HG02981 (cell line): ENCODE data around the gene CD22.

Experiments
- ATAC-seq: cut with Tn5 transposase; IDR thresholded peaks from one replicate; pipeline ENCODE4 v1.9.1; 2021; ENCODE audit warnings: mild to moderate bottlenecking, moderate library complexity; ENCODE audit not compliant: unreplicated experiment

CD22 gene

DNA sequence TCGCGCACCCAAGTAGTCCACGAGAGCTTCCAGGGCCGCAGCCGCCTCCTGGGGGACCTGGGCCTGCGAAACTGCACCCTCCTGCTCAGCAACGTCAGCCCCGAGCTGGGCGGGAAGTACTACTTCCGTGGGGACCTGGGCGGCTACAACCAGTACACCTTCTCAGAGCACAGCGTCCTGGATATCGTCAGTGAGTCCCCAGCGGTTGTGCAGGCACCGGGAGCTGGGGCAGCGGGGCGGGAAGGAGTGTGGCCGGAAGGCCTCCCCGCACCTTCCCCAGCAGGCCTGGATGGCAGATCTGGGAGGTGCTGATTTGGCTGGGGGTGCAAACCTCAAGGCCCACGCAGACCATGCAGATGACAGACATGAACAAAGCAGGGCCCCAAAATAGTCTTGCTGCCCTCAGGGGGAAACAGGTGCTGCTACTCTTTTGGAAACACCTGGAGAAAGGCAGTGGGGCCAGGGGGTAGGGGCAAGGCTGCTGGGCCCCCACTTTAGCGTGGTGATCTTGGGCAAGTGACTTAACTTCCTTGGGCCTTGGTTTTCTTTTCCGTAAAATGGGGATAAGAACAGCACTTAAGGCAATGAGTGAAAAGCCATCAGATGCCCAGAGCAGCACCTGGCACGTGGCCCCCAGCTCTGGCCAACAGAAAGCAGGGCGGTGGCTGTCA is 33.1 kb upstream of the CD22 start:
- no peak for ATAC-seq

DNA sequence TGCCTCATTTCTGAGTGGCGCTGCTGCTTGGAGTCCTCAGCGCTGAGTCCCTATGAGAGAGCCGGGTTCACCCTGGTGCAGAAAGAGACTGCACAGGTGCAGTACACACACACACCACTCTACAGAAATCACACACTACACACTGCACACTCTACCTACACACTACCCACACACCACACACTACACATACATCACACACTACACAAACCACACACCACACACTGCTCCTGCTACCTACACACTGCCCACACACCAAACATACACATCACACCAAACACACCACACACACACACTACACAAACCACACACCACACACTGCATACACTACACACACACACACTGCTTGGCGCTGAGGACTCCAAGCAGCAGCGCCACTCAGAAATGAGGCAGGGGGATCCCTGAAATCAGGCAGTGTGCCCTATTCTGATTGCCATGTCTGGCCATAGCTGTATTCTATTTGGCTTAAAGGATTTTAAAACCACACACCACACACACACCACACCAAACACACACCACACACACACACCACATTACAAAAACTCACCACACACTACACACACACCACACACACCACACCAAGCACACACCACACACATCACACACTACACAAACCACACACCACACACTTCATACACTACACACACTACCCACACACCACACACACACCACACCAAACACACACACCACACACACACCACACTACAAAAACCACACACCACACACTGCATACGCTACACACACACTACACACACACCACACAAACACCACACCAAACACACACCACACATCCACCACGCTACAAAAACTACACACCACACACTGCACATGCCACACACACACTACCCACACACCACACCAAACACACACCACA is 32.1 kb upstream of the CD22 start:
- ATAC-seq = no peak

DNA sequence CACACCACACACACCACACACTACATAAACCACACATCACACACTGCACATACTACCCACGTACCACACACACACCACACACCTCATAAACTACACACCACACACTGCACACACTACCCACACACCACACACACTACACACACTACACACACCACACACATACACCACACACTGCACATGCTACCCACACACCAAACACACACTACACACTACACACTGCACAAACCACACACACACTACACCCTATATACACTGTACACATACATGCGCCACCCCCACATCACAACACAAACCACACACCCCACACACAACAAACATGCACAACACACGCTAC is 31.5 kb upstream of the CD22 start:
- no peak for ATAC-seq

DNA sequence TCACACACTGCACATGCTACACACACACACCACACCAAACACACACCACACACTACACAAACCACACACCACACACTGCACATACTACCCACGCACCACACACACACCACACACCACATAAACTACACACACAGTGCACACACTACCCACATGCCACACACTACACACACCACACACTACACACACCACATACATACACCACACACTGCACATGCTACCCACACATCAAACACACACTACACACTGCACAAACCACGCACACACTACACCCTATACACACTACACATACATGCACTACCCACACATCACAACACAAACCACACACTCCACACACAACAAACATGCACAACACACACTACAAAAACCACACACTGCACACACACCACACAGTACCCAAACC is 31.1 kb upstream of the CD22 start:
- ATAC-seq = no peak

DNA sequence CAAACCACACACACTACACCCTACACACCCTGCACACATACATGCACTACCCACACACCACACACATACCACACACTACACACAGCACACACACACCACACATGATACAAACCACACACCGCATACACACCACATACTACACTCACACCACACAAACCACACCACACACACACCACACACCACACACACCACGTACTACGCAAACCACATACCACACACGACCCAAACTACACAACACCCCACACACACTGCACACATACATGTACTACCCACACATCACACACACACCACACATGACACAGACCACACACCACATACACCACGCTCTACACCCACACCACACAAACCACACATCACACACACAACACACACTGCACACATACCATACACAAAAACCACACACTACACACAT is 30.4 kb upstream of the CD22 start:
- ATAC-seq = no peak

DNA sequence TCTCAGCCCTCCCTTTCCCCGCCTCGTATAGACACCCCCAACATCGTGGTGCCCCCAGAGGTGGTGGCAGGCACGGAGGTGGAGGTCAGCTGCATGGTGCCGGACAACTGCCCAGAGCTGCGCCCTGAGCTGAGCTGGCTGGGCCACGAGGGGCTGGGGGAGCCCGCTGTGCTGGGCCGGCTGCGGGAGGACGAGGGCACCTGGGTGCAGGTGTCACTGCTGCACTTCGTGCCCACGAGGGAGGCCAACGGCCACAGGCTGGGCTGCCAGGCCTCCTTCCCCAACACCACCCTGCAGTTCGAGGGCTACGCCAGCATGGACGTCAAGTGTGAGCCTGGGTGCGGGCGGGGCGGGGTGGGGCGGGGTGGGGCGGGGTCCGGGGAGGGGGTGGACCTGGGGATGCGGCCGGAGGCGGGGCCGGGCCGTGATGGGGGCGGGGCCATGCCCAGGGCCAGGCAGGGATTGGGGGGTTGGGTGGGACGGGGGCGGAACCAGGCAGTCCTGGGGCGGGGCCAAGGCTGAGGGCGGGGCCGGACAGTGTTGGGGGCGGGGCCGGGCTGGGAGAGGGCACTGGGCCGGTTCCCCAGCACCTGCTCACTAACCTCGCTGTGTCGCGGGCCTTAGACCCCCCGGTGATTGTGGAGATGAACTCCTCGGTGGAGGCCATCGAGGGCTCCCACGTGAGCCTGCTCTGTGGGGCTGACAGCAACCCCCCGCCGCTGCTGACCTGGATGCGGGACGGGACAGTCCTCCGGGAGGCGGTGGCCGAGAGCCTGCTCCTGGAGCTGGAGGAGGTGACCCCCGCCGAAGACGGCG is 29.3 kb upstream of the CD22 start:
- ATAC-seq = no peak

DNA sequence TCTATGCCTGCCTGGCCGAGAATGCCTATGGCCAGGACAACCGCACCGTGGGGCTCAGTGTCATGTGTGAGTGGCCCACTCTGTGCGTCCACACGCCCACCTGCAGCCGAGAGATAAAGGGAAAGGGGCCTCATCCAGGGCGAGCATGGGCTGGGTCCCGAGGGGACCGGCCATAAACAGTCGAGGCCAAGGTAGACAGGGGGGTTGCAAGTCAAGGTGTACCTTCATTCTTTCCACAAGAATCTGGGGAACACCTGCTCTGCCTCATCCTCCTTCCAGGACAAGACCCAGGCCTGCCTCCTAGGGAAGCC is 28.7 kb upstream of the CD22 start:
- ATAC-seq = no peak

DNA sequence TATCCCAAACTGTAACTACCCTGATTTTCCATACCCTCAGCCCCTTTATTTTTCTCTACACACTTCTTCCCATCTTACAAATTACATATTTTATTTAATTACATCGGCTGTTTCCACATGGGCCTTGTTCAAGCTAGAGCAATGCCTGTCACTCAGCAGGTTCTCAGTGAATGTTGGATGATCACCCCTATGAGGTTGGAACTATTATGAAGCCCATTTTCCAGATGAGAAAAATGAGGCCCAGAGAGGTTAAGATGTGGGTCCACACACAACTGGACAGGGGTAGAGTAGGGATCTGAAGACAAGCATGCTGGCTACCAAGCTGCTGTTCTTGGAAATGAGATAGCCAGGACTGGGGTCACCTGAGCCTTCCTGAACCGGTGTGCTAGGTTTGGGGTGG is 27.0 kb upstream of the CD22 start:
- ATAC-seq = no peak

DNA sequence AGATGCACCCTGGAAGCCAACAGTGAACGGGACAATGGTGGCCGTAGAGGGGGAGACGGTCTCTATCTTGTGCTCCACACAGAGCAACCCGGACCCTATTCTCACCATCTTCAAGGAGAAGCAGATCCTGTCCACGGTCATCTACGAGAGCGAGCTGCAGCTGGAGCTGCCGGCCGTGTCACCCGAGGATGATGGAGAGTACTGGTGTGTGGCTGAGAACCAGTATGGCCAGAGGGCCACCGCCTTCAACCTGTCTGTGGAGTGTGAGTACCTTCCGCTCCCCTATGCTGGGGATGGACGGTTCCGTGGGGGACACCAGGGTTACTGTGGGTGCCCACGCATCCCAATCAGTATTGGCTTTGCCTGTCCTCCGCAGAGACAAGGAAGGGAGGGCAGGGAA is 26.5 kb upstream of the CD22 start:
- ATAC-seq = no peak

DNA sequence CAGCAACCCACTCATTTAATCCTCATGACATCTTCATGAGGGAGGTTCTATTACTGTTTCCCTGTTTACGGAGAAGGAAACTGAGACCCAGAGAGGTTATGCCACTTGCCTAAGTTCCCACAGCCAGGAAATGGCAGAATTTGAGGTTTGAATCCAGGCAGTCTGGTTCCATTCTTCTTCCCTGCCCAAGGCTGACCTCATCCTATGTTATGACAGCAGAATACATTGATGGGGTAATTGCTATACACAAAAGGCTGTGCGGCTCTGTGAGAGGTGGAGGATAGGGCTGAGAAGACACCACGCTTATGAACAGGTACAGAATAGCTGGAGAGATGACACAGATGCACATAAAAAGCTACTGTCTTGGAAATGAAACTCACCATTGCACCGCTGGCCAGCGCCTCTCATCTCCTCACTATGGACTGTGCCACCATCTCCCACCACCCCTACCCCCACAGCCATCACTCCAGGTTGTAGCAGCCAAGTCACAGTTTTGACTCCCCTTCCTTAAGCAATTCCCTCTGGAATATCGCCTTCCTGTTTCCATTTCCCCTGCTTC is 25.6 kb upstream of the CD22 start:
- ATAC-seq = no peak

DNA sequence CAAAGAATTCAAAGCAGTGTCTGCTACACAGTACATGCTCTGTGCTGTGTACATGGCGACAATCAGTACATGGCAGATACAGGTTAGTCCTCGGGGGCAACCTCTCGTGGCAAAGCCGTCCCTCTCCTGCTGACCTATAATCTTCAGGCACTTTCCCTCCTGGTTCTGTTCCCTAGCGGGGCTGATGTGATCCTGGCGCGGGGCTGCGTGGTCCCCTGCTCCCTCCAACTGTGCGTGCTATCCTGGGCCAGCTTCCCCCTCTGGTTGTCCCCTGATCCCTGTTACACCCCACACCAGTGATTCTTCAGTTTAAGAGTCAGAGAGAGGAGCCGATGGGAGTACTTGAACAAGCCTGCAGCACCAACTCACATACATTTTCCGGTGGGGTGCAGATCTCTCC is 25.0 kb upstream of the CD22 start:
- no peak for ATAC-seq

DNA sequence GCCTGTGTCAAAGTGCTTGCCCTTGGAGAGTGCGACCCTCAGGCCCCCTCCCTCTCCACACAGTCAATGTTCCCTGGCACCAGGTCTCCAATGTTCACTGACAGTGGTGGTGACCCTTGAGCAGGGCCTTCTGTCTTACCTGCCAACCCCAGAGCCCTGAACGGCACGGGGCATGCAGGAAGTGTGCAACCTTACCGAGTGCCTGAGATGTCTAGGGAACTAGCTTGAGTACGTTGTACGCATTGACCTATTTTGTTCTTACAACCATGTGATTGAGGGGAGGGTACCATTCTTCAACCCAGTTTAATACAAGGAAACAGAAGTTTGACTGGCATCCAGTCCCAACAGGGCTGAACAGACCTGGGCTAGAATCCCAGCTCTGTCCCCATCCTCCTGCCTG is 23.8 kb upstream of the CD22 start:
- no peak for ATAC-seq

DNA sequence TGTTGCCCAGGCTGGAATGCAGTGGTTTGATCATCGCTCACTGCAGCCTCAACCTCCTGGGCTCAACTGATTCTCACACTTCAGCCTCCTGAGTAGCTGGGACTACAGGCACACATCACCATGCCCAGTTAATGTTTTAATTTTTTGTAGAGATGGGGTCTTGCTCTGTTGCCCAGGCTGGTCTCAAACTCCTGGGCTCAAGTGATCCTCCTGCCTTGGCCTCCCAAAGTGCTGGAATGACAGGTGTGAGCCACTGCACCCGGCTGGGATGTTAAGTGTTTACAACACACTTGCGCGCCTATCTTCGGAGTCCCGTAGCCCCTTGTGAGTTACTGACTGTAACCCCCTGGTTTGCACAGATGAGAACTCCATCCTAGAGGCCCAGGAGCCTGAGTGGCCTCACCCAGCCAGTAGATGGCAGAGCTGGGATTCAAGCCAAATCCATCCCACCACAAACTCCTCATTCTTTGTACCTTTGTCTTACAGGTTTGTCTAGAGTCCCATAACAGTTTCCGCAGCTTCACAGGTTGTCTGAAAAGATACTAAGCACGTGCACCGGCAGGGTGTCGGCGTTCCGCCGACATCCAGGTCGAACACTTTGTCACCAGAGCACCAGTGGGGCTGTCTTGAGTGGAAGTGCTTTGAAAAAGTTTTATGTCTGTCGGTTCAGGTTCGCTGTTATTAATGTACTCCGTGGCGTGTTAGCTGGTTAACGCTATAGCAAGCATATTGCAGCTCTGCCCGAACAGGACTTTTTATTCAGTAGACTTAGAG is 22.3 kb upstream of the CD22 start:
- no peak for ATAC-seq

DNA sequence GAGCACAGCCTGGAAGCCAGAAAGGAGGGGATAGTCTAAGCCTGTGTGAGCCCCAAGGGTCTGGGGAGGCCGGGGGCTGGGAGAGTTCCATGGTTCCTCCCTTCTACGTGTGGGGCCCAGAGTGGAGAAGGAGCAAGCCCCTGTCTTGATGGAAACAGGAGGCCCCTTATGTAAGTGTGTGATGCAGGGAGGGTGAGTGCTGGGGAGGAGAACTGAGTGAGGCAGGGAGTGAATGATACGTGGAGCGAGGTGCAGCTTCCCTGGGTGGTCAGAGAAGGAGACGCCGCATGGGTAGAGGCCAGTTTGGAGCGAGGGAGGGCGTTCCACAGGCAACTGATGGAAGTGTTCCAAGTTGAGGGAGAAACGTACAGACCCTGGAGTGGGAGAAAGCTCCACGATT is 21.1 kb upstream of the CD22 start:
- ATAC-seq = no peak

DNA sequence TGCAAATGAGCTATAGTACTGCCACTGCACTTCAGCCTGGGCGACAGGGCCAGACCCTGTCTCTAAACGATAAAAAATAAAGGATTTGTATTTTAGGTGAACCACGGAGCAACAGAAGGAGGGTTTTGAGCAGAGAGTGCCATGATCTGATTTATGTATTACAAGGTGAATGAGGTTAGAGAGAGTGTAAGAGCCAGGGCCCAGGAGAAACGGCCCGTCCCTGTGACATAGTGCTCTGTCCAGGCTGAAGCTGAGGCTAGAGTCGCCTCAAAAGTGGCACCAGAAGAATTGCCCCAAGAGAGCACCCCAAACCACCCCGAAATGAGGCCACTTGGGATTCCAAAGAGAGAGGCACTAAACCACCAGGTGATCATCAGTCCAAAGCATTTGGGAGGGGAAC is 20.1 kb upstream of the CD22 start:
- ATAC-seq = no peak

DNA sequence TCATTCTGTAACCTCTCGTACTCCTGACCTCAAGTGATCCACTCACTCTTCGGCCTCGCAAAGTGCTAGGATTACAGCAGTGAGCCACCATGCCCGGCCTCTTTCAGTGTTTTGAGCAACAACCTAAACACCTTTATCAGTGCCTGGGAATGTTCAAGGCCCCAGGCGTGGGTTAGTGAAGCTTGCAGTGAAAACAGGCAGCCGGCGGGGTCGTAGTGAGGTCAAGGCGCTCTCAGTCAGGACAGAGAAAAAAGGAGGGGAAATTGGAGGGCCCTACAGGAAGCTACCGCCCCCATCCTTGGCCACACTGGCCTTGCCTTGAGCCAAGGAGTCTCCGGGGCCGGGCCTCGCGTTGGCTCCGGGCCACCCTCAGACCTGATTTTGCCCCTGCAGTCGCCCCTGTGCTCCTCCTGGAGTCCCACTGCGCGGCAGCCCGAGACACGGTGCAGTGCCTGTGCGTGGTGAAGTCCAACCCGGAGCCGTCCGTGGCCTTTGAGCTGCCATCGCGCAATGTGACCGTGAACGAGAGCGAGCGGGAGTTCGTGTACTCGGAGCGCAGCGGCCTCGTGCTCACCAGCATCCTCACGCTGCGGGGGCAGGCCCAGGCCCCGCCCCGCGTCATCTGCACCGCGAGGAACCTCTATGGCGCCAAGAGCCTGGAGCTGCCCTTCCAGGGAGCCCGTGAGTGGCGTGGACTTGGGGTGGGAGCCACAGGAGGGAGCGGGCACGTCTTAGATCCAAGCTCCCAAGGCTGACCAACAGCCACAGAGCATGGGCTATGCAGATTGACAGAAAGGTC is 19.3 kb upstream of the CD22 start:
- no peak for ATAC-seq

DNA sequence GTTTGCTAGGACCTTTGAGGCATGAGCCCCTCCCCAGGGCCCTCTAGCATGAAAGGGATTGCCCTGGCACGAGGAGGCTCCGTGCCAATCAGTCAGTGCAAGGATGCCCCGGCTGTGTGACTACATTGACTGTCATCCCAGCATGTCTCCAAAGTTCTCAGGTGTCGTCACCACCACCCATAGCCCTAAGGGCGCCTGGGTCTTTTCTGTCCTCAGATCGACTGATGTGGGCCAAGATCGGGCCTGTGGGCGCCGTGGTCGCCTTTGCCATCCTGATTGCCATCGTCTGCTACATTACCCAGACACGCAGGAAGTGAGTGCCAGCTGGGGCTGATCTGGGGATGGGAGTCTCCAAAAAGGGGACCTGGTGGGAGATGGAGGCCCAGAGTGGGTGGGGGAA is 18.7 kb upstream of the CD22 start:
- no peak for ATAC-seq

DNA sequence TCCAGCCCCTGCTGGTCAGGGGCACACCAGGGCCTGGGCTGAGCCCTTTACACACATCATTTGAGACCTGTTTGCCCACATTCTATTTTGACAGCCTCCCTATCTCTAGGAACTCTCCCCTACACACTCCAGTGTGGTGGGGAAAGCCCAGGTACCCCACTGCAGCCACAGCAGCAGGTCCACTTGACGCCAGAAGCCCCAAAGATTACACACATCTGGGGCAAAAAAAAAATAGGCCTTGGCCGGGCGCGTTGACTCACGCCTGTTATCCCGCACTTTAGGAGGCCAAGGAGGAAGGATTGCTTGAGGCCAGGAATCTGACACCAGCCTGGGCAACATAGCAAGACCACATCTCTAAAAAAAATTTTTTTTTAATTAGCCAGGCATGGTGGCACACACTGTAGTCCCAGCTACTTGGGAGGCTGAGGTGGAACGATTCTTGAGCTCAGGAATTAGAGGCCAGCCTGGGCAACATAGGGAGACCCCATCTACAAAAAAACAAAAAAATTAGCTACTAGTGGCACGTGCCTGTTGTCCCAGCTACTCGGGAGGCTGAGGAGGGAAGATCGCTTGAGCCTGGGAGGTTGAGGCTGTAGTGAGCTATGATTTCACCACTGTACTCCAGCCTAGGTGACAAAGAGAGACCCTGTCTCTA is 18.0 kb upstream of the CD22 start:
- ATAC-seq = no peak

DNA sequence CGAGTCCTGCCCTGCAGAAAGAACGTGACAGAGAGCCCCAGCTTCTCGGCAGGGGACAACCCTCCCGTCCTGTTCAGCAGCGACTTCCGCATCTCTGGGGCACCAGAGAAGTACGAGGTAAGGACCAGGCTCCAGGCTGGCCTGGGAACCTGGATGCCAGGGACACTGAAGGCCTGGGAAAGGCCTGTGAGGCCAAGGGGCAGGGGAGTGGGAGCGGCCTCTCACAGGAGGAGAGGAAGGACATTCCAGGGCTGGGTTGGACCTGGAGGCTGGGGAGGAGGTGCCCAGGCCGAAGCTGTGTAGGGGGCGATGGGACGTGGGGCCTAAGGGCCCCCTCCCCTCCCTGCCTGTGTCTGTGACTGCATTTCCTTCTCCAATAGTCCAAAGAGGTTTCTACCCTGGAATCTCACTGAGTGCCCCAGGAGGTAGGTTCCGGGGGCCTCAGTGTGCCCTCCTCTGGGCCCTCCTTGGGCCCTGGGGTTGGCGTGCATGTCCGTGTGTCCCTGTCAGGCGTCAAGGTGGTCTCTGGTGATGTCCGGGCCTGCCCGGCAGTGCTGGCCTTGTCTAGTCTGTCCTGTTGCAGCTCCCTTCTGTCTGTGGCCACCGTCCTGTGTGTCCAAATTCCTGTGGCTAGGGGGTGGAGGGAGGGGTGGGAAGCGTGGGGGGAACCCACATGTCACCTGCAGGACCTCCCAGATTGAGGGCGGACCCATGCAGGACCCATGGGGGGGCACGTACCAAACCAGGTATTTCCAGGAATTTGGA is 16.9 kb upstream of the CD22 start:
- ATAC-seq = no peak
